HG03097 (cell line): Measurements from ENCODE around the gene ZNF107.
A peak's percentile ranks its signal among the peaks of the same experiment; 100 is the strongest.

Source experiments
- ATAC-seq: cut with Tn5 transposase; IDR thresholded peaks from one replicate; pipeline ENCODE4 v1.9.1; 2021; ENCODE audit not compliant: unreplicated experiment, low FRiP score

ZNF107 gene

DNA sequence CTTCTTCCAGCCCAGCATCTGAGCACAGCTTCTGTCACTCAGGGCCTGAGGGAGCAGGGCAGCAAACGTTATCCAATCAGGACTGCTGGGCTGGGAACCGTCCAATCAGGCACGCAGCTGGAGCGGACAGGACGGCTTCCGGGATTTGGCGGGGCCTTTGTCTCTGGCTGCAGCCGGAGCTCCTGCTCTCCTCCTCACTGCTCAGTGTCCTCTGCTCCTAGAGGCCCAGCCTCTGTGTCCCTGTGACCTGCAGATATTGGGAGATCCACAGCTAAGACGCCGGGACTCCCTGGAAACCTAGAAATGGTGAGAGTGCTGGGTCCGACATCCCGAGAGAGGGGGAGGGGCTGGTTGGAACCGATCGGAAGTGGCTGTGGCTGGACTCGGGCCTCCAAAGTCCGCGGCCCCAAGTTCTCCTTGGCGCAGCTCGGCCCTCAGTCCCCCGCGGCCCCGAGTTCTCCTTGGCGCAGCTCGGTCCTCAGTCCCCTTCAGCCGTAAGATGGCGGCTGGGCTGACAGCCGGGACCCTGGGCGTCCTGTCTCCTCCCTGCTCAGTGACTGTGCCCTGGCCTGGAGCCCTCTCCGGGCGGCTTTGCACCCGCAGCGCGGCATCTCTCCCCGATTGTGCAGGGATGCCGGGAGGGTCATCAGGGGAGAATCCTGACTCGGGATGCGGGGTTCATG is at the start of gene ZNF107:
ZNF107 (plus strand) TSS at position 154 of the 683 bp plus-strand sequence; CDS start at position 304, 150 bp downstream.
- ATAC-seq: peak; percentile 99

DNA sequence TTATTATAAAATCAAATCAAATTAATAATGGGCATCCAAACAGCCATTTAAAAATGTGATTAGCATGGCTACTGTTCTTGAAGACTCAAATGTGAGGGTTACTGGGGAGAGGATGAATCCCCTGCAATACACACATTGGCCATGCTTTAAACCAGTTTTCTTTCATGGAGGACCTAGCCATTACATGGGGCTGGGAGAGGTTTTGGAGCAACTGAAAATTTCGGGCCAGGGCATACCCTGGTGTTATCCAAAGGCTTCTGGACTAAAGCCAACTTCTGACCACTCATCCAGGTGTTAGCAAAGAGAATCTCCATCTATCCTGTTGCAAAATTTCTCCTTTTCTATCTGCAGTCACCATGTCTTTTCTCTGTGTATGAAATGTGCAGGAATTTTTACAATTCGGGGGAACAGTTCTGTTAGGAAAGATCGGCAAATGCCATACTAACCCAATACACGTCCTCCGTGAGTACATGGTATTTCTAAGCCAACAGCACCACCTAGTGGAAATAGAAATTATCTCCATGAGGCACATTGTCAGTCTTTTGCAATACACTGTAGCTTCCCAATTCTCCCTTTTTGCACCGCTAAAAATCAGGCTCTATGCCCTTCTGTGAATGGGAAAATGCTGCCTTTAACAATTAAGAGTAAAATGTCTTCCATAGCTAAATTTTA is 47.0 kb upstream of the ZNF107 start:
- ATAC-seq: no peak

DNA sequence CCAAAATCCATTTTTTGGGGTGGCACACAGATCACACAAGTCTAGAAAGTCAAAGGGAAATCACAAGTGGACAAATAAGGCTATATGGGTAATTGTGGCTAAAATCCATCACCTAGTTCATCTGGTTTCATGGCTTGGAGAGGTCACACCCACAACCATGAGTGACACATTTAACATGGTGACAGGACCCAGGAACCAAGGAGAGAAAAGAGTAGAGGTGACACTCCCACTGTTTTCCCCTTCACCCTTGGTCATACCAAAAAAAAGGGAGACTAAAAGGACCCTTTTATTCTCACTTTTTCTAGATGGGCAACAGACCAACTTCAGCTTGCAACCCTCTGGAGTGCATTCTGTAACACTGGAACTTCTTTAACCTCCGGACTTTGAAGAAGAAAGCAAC is 46.2 kb upstream of the ZNF107 start:
- ATAC-seq: no peak

DNA sequence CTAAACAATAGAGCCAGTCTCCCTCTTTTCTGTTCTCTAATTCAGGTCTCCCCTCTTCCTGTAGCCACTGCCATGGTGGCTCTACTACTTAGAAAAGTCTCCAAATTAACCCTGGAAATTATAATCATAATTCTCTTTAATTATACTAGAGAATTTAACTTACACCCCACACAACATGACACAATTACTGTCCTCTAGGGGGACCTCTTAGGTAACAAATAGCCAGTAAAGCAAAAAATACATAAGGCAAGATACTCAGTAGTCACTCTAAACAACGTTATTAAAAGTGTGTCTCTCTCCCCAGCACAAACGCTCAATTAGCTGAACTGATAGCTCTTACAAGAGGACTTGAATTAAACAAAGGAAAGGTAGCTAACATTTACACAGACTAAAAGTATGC is 44.3 kb upstream of the ZNF107 start:
- ATAC-seq: no peak

DNA sequence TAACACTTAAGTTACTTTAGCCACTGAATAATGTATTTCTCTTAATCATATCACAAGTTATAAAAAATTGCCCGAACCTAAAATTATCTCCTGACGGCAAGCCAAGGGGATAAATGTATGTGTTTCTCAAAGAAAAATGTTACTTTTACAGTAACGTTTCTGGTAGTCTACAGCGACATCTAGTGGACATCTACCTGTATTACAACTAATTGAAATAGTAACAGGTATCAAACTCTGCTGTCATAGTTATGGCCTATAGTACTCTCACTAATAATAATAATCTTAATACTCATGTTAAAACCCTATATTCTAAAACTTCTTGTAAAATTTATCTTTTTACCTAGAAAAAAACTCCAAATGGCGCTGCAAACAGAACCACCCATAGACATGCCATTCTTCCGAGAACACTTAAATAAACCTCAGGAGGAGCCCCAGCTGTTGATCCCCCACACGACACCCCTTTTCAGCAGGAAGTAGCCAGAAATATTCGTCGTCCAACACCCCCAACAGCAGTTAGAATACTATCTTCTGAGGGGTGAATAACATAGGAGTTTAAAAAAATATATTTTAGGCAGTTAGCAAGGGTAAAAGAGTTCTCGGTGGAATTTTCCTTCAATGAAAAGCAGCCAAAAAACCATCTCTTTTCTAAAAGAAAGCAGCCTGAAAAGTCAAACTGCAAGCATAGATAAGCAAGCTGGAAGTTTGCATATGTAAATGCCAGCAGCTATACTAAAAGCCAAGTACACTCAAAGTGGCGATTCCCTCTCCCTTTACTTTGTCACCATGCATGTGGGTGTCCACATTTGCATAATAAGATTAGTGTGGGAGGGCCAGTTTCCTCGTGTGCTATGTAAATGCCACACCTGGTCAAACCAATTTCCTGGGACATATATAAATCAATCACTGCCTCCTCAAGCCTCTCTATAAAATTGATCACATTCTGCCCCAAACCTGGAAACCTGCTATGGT is 40.5 kb upstream of the ZNF107 start:
- ATAC-seq: no peak

DNA sequence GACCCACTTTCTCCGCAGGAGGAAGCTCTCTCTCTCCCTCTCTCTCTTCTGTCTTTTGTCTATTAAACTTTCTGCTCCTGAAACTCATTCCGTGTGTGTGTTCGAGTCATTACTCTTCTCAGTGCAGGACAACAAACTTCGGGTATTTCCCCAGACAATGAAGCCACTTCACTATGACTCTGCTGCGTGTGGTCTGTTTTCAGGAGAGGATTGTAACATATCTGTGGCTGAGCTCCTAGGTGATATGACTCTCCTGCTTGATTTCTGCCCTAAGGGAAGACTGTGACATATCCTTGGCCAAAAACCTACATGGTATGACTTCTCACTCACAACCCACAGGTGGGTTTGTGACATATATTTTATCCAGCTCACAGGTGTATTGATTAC is 39.9 kb upstream of the ZNF107 start:
- ATAC-seq: no peak

DNA sequence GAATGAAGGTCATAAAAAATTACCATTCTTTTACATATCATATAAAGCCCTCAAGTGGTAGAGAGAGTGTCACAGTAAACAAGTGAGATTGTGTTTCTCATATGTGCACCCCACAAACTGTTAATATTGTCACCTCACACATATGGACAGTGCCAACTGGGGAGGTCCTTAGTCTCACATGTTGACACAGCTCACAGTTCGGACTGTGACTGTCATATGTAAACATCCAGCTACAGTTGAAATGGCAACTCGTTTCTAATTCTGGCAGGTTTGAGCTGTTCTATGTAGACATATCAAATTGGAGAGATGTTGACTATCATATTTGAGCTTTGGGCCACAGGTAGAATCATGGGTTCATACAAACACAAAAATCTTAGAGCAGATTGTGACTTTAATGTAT is 39.4 kb upstream of the ZNF107 start:
- ATAC-seq: no peak

DNA sequence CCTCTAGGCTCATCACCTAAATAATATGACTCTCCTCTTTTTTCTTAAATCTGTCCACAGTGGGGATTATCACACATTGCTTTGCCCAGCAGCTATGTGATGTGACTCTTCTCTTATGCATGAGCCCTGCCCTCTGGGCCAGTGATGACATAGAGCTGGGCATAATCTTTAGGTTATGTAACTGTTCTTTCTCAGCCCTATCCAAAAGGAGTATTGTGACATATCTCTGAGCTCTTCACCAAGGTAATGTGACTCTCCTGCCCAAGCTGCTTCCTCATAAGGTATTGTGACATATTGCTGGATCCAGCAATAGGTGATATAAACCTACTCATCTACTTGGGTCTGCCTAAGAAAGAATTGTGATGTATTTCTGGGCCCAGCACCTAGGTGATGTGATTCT is 37.7 kb upstream of the ZNF107 start:
- ATAC-seq: no peak

DNA sequence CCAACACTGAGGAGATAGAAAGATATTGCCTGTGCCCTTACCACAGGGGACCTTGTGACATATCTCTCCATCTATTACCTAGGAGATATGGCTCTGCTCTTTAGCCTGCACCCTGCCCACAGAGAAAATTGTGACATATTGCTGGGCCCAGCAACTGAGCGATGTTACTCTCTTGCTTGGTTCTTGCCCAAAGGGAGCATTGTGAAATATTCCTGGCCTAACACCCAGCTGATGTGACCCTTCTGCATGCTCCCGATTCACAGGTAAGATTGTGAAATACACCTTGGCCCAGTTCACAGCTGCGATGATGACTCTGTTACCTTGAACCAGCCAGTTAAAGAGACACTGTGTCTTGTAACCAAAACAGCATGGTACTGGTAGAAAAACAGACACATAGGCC is 37.2 kb upstream of the ZNF107 start:
- no peak for ATAC-seq

DNA sequence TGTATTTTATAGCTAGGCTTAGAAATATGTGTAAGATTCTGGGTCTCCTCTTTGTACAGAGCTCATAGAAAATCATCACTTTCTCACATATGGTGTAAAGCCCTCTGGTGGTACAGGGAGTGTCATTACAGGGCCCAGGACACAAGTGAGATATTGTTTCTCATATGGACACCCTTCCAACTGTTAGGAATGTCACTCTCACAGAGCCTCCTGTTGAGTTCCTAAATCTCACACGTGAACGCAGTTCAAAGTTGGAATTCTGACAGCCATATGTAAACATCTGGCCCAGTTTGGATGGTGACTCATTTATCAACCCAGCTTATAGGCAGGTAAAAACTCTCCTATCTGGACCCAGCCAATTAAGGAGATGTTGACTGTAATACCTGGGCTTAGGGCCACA is 35.4 kb upstream of the ZNF107 start:
- no peak for ATAC-seq

DNA sequence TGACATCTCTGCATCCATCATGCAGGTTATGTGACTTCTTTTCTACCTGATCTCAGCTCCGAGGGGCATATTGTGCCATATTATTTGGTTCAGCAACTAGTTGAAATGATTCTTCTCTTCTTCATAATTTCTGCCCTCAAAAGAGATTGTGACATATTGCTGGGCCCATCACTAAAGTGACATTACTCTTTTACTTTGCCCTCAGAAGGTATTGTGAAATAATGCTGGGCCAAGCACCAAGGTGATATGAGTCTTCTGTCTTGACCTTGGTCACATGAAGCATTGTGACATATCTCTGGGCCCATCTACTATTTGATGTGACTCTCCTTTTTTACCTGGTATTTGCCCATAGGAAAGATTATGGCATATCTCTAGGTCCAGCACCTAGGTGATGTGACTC is 33.9 kb upstream of the ZNF107 start:
- no peak for ATAC-seq

DNA sequence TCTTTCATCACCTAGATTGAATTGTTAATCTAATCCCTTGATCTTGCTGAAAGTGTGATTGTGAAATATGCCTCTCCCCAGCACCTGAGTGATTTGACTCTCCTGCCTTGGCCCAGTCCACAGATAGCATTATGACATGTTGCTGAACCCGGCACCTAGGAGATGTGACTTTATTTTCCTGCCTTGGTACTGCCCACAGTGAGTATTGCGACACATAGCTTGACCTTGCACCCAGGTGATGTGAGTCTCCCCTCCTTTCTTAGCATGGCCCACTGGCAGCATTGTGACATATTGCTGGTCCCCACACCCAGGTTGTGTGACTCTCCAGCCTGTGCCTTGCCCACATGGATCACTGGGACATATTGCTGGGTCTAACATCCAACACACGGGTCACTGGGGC is 32.5 kb upstream of the ZNF107 start:
- no peak for ATAC-seq

DNA sequence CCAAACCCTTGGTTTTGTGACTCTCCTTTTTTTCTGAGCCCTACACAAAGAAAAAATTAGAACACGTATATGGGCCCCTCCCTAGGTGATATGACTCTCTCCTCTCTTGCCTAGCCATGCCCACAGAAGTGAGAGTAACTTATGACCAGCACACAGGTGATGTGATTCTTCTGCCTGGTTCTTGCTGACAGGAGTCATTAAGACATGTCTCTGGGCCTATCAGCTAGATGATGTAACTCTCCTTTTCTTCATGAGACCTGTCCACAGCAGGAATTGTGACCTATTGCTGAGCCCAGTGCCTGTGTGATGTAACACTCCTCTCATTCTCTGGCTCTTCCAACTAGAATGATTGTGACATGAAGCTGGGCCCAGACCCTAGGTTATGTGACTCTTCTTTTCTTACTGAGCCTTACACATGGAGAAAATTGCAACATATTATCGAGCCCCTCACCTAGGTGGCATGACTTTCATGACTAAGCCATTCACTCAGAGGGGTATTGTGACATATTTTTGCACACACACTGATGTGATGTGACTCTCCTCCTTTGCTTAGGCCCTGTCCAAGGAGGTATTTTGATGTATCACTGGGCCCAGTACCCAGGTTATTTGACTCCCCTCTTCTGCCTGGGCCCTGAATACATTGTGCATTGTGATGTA is 31.4 kb upstream of the ZNF107 start:
- ATAC-seq: no peak

DNA sequence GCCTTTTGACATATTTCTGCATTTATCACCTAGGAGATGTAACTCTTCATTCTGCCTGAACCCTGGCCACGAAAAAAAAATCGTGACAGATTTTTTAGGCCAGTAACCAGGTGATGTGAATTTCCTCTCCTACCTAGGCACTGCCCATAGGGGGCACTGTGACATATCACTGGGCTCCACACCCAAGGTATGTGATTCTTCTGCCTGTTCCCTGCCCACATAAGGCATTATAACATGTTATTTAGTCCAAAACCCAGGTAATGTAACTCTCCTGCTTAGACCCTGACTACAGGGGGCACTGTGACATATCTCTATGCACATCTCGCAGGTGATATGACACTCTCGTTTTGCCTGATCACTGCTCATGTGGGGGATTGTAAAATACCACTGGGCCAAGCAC is 29.5 kb upstream of the ZNF107 start:
- ATAC-seq: no peak

DNA sequence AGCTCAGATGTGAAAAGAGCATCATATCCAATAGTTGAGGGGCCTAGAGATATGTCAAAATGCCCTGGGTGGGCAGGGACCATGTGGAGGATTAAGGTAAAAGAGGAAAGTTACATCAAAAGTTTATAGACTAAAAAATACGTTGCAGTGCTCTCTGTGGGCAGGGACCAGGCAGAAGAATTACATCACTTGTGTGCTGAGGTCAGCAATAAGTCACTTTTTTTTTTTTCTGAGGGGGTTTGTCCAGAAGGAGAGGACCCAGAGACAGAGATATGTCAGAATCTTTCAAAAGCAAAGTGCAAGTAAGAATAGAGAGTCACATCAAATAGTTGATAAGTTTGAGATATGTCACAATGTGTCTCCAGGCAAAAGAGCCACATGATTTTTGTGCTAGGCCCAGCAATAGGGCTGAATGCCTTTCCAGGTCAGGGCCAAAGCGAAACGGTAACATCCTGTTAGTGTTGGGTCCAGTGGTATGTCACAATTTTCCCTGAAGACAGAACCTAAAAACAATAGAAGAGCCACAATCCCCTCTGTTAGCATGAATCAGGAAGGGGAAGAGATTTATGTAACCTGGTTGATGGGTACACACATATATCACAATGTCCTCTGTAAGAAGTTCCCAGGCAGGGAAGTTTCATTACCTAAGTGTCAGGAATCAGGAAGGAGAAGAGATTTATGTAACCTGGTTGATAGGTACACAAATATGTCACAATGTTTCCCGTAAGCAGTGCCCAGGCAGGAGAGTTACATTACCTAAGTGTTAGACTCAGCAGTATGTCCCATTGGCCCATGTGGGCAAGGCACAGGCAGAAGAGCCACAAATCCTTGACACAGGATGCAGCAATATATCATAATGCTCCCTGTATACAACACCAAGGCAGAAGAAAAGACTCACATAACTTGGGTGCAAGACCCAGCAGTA is 28.1 kb upstream of the ZNF107 start:
- no peak for ATAC-seq

DNA sequence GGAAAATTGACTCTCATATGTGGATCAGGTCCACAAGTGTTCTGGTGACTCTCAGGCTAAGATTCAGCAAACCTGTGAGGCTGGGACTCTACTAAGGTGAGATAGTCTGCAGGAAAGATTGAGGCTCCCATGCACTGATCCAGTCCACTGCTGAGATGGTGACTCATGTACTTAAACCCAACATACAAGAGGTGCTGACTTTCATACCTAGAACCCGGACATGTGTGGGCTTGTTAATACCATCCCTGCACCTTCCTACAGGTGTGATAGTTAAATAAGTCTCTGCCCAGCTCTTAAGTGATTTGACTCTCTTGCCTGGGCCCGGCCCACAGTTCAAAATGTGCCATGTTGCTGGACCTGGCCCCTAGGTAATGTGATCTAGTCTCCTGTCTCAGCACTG is 27.1 kb upstream of the ZNF107 start:
- no peak for ATAC-seq

DNA sequence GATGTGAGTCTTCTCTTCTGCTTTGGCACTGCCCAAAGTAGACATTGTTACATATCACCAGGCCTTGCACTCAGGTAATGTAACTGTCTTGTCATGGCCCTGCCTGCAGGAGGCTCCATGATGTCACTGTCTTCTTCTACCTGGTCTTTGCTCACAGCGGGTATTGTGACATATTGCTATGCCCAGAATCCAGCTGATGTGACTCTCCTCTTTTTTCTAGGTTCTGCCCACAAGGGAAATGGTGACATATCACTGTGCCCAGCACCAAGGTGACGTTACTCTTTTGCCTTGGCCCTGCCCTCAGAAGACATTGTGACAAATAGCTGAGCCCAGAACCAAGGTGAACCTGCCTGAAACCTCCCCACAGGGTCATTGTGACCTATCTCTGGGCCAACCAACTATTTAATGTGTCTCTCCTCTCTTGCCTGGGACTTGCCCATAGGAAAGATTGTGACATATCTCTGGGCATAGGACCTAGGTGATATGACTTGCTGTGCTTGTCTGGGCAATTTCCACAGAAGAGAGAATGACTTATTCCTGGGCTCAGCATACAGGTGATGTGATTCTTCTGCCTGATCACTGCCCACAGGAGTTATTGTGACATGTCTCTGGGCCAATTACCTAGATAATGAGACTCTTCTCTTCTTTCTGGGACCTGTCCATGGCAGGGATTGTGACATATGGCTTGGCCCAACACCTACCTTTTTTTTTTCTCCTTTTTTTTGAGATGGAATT is 26.5 kb upstream of the ZNF107 start:
- ATAC-seq: no peak

DNA sequence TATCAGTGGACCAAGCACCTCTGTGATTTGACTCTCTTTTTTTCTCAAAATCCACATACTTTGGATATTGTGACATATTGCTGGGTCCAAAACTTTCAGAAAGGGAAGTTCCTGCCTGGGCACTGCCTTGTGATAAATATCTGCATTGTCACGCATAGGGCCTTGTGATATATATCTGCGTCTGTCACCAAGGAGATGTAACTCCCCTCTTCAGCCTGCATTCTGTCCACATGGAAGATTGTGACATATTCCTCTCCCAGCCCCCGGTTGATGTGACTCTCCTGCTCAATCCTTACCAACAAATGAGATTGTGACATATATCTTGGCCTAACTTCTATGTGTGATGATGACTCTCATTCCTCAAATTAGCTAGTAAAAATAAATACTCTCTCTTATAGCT is 25.4 kb upstream of the ZNF107 start:
- no peak for ATAC-seq

DNA sequence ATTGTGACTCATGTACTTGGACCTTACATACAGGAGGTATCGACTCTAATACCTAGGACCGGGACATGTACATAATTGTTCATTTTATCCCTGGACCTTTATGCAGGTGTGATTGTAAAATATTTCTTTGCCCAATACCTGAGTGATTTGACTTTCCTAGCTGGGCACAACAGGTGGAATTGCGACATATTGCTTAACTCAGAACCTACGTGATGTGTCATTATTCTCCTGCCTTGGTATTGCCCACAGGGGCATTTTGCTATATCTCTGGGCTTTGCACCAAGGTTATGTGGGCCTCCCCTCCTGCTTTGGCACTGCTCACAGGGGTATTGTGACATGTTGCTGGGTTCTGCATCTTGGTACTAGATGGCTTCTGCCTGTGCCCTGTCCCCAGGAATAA is 23.9 kb upstream of the ZNF107 start:
- no peak for ATAC-seq
